ENCODE results near the gene LRRK1. TPM values are rescaled to one million over a fixed set of nuclear protein-coding genes. Genes with fewer than 3 reads are reported as not detected.

LRRK1 gene
- total RNA-seq, 4 donors from 2014 or later, result 12.1 to 23.8 (median 15.2) TPM

GRCh38 chr15:100949691-100950090, 30.5 kb downstream of the LRRK1 start:
- no peaks in the 10 kb centered on the region for H3K36me3 ChIP-seq
- WGBS, 2 donors (ENCODE audit: low coverage in 1 of 2), result 100% methylated on average over 1 of the region's 1 CpG
- no peaks in the 10 kb centered on the region for H3K27me3 ChIP-seq
- no peak for ATAC-seq
- no peak for TF ChIP-seq EP300 (IDR thresholded peaks at IDR 0.05)
- no peak for TF ChIP-seq POLR2A (IDR thresholded peaks at IDR 0.05)
- TF ChIP-seq POLR2AphosphoS5 (IDR thresholded peaks at IDR 0.05), result no peak
- TF ChIP-seq, protein P1, sequence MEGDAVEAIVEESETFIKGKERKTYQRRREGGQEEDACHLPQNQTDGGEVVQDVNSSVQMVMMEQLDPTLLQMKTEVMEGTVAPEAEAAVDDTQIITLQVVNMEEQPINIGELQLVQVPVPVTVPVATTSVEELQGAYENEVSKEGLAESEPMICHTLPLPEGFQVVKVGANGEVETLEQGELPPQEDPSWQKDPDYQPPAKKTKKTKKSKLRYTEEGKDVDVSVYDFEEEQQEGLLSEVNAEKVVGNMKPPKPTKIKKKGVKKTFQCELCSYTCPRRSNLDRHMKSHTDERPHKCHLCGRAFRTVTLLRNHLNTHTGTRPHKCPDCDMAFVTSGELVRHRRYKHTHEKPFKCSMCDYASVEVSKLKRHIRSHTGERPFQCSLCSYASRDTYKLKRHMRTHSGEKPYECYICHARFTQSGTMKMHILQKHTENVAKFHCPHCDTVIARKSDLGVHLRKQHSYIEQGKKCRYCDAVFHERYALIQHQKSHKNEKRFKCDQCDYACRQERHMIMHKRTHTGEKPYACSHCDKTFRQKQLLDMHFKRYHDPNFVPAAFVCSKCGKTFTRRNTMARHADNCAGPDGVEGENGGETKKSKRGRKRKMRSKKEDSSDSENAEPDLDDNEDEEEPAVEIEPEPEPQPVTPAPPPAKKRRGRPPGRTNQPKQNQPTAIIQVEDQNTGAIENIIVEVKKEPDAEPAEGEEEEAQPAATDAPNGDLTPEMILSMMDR (IDR thresholded peaks at IDR 0.05), result no peak
- H3K27ac ChIP-seq, result no peak overlapping the region
- no peak overlapping the region for H3K4me3 ChIP-seq
- H3K4me1 ChIP-seq, result no peaks in the 10 kb centered on the region
- no peaks in the 10 kb centered on the region for H3K9me3 ChIP-seq

- 86 to 89% methylated on average over 5 of the region's 5 CpGs for WGBS, 2 donors (ENCODE audit: low coverage in 1 of 2)
- ATAC-seq, result no peak
These were observed 32.8 kb downstream of the LRRK1 start for GRCh38 chr15:100951965-100952364.

DNA sequence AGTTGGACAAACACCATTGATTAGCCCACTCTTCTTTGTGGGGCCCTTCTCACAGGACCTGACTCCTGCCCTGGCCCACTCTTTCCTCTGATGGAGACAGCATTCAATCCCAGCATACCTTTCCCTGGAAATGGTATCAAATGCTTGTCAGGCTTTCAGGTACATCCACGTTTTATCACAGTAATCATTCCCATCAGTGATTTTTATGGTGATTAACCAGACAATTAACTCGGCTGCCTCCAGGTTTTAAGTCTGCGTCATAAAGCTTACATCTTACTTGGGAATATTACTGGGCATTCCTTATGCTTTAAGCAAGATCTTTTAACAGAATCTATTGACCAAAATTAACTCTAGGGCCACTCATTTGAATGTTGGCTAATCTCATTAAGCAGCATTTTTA, 33.4 kb downstream of the LRRK1 start:
- H3K4me1 ChIP-seq, result no peaks in the 10 kb centered on the region
- no peaks in the 10 kb centered on the region for H3K9me3 ChIP-seq
- TF ChIP-seq, protein P1 (IDR thresholded peaks at IDR 0.05), result no peak
- TF ChIP-seq POLR2A (IDR thresholded peaks at IDR 0.05), result no peak
- TF ChIP-seq EP300 (IDR thresholded peaks at IDR 0.05), result no peak
- no peak for TF ChIP-seq POLR2AphosphoS5 (IDR thresholded peaks at IDR 0.05)
- no peaks in the 10 kb centered on the region for H3K27me3 ChIP-seq
- no peak overlapping the region for H3K27ac ChIP-seq
- no peak overlapping the region for H3K4me3 ChIP-seq
- no peak for ATAC-seq
- H3K36me3 ChIP-seq, result no peaks in the 10 kb centered on the region
- 81 to 82% methylated on average over 3 of the region's 3 CpGs for WGBS, 2 donors (ENCODE audit: low coverage in 1 of 2)

More at GRCh38 chr15:100951965-100952364, 32.8 kb downstream of the LRRK1 start:
- Histone ChIP-seq H3K9me3 (no peaks in the 10 kb centered on the region), H3K4me3 (no peak overlapping the region), H3K27me3 (no peaks in the 10 kb centered on the region), H3K4me1 (no peaks in the 10 kb centered on the region), H3K36me3 (no peaks in the 10 kb centered on the region), H3K27ac (no peak overlapping the region)
- no peak for TF ChIP-seq EP300 (IDR thresholded peaks at IDR 0.05)
- no peak for TF ChIP-seq POLR2A (IDR thresholded peaks at IDR 0.05)
- TF ChIP-seq, protein P1 (IDR thresholded peaks at IDR 0.05), result no peak
- TF ChIP-seq POLR2AphosphoS5 (IDR thresholded peaks at IDR 0.05), result no peak

DNA sequence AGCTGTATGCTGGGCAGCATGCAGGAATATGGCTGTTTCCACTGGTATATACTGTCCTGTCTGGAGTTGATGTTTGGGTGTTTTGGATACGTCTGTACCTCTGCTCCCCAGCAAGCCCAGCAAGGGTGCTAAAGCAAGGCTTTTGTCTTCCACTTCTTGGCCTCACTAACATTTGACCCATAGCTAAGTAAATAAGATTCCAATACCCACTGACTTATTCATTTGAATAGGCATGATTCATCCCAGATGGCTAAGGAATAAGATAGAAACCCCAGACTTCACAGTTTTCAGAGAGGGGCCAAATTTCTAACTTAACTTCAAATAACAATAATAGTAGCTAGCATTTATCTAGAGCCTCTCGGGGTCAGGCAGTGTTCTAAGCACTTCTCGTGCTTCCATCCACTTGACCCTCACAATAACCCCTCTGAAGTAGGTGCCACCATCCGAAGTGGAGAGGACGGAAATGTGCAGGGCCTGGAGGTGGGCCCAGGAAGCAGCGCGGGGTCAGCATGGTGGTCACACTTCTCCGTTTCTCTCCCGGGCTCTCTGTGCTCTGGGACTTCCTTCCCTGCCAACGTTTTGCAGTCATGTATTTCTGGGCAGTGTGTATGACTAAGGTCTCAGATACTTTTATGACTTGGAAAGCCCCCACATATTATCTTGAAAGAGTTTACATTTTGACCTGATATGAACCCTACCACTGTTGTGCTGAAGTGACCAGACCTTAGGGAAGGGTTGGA, 39.3 kb downstream of the LRRK1 start:
- no peaks in the 10 kb centered on the region for H3K27me3 ChIP-seq
- H3K4me1 ChIP-seq, result peaks cover 0 to 11% (median 0%) of the 10 kb centered on the region in 3 donors
- TF ChIP-seq POLR2AphosphoS5 (IDR thresholded peaks at IDR 0.05), result no peak
- no peak for TF ChIP-seq POLR2A (IDR thresholded peaks at IDR 0.05)
- TF ChIP-seq, protein P1 (IDR thresholded peaks at IDR 0.05), result no peak
- no peak for TF ChIP-seq EP300 (IDR thresholded peaks at IDR 0.05)
- no peaks in the 10 kb centered on the region for H3K36me3 ChIP-seq
- ATAC-seq, result no peak
- H3K27ac ChIP-seq, result no peak overlapping the region
- no peaks in the 10 kb centered on the region for H3K9me3 ChIP-seq
- WGBS, 2 donors (ENCODE audit: low coverage in 1 of 2), result 44 to 57% methylated on average over 7 to 8 of the region's 10 CpGs
- H3K4me3 ChIP-seq, result no peak overlapping the region

Measured in gastroesophageal sphincter (tissue), 4 donors.